T-helper 22 cell (primary cell): ENCODE measurements around the gene DOK6.
A peak's percentile ranks its signal among the peaks of the same experiment; 100 is the strongest.

Experiments
- DNase-seq: peaks from one replicate; pipeline ENCODE4 v3.0.0-alpha.2; 2020; ENCODE audit warnings: low read depth

The DOK6 gene

GRCh38 chr18:69435000-69435399 lies 34.3 kb downstream of the DOK6 start:
- DNase-seq, result no peak

GRCh38 chr18:69444221-69444620 lies 43.5 kb downstream of the DOK6 start:
- no peak for DNase-seq

DNA sequence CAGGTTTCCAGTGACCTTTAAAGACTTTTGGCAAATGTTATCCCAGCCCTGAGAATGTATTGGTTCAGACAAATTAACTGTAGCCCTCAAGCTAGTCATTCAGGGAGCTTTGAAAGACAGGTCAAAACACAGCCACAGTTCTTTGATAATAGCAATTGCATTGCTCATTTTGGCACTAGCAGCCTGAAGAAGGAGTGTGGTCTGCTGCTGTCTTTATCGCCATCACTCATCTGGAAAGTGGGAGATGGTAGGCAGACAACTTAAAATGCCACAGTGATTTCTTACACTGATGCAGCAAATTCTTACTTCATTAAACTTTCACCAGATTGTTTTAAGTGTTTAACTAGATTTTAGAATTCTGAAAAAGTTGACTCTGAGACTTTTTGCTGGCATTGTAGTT lies 47.2 kb downstream of the DOK6 start:
- no peak for DNase-seq

GRCh38 chr18:69455125-69455524 lies 54.4 kb downstream of the DOK6 start:
- DNase-seq, result no peak

GRCh38 chr18:69469444-69469919 lies 68.8 kb downstream of the DOK6 start:
- peak; percentile 7 for DNase-seq

DNA sequence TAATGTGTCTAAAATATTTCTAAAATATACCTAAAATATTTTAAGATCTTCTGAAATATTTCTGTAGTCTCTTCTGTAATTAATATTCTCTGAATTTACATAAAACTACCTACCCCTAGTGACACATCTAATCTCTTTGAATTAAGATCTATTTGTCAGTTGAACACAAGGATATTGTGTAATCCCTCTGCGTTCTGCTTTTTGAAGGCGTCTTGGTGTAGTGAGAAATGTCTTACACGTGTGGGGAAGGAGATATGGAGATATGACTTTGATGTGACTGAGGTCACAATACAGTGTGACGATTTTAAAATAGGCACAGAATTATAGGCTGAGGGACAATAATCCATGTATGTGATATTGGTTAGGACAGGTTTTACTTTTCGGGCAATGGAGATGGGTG lies 79.8 kb downstream of the DOK6 start:
- no peak for DNase-seq

DNA sequence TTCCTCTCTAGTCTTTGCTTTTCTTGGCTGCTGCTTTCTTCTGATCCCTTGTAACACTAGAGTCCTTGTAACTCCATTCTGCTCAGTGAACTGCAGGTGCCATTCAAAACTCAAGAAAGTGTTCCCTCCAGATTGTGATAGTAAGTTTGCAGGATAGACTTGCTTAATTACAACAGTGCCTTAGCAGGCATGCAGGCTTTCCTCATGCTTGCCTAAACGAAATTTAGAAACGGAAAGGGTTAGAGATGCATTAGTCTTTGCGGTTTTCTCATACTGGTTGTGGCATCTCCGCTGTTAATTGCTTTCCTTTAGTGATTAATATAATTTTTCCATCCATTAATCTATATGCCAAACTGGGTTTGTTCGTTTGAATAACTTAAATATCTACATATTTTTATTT lies 82.9 kb downstream of the DOK6 start:
- no peak for DNase-seq

GRCh38 chr18:69484699-69485396 lies 84.2 kb downstream of the DOK6 start:
- DNase-seq, result no peak

DNA sequence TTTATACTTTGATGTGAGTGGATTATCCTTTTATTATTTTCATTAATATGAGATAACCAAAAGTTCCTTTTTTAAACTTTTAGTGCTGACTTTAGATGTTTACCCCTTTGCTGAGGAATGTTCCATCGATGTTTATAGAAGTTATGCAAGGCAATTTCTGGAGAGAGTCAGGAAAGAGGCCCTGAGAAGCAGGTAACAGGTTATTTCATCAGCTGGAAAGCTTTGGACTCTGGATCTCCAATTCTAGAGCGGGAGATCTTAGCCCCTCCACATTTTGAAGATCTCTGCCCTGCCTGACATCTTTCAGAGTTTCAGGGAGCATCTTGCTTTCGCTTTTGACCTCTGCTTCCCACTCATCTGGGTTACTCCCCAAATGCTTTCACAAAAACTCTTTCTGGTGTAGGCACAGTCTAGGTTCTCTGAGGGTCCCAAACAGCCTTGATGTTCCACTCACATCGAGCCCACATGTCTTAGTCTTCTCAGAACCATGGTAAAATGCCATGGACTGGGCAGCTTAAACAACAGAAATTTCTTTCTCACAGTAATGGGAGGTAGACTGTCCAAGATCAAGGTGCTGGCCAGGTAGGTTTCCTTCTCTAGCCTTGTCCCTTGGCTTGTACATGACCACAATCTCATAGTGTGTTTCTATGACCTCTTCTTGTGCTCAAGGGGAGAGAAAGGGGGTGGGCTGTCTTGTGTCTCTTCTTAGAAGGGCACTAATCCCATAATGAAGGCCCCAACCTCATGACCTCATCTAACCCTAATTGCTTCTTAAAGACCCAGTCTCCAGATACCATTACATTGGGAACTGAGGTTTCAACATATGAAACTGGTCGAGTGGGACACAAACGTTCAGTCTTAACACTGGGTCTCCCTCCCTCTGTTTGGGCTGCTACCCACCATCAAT lies 87.1 kb downstream of the DOK6 start:
- no peak for DNase-seq

- no peak for DNase-seq
These were observed 89.4 kb downstream of the DOK6 start for GRCh38 chr18:69490072-69490471.

DNA sequence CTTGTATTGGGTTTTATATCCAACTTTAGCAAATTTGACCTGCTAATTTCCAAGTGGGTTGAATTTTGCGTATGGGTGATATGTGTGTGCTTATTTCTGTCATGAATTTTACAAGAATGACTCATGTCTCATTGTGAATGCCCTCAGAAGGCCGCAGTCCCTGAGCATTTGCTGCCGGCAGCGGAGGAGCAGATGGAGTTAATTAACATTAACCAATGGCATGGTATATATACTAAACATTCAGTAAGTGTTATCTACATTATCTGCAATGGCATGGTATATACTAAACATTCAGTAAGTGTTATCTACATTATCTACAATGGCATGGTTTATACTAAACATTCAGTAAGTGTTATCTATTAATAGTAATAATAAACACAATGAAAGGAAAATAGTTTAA lies 90.1 kb downstream of the DOK6 start:
- no peak for DNase-seq

DNA sequence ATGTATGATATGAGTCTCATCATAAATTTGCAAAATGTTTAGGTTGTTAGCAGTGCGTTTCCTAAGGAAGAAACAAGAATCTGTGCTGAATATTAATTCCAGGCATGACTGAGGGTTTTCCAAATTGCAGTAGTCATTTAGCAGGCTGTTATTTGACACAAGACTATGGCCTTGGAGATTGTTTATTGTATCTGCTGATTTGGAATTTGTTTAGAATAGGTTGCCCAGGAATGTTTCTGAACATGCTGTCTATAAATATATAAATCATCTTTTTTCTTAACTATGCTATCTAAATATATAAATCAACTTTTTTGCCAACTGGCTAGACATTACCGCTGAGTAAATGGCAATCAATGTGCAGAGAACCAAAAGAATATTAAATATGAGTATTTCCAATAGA lies 90.9 kb downstream of the DOK6 start:
- DNase-seq, result no peak

DNA sequence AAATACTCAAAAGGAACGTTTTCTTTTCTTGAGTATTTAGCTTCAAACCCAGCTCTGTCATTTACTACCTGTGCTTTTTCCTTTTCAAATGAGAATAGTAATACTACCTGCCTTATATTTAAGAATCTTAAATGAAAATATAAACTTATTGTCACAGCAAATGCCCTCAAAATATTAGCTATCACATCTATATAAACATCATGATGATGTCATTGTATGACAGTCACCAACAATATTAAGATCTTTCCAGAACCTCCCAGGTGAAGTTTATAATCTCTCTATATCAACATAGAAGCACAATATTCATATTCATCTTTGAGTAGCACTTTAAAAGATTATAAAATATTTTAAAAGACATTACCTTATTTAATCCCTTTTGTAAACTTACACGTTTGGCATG lies 92.2 kb downstream of the DOK6 start:
- DNase-seq, result no peak

DNA sequence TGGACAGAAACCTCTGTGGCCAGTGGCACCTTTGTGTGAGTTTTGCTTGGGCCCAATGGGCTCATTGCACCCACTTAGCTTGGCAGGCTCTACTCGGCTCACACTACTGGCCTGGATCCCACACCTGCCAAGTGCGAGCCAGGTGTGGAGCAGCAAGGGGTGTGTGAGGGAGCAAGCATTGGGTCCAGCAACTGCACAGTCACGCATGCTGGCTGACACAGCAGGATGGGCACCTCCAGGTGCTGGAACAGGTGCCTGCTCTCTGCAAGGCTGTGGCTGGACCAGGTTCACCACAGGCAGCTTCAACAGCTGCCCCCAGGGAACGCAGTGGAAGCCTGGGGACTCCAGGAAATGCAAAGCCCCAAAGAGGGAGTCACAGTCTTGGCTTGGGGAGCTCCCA lies 94.2 kb downstream of the DOK6 start:
- DNase-seq, result no peak

DNA sequence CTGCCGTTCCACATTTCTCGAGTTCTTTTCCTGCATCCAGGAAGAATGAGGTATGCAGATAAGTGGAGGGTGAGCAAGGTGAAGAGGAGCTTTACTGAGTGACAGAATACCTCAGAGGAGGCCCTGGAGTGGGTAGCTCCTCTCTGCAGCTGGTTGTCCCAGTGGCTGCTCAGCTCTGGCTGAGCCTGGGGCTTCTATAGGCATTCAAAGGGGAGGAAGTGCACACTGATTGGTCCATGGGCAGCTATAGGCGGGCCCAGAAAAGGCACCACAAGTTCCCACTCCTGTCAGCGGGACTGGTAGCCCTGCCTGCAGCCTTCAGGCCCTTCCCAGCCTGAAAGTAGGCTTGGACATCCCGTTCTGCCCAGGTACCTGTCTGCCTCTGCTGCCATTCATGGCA lies 94.7 kb downstream of the DOK6 start:
- DNase-seq, result no peak

DNA sequence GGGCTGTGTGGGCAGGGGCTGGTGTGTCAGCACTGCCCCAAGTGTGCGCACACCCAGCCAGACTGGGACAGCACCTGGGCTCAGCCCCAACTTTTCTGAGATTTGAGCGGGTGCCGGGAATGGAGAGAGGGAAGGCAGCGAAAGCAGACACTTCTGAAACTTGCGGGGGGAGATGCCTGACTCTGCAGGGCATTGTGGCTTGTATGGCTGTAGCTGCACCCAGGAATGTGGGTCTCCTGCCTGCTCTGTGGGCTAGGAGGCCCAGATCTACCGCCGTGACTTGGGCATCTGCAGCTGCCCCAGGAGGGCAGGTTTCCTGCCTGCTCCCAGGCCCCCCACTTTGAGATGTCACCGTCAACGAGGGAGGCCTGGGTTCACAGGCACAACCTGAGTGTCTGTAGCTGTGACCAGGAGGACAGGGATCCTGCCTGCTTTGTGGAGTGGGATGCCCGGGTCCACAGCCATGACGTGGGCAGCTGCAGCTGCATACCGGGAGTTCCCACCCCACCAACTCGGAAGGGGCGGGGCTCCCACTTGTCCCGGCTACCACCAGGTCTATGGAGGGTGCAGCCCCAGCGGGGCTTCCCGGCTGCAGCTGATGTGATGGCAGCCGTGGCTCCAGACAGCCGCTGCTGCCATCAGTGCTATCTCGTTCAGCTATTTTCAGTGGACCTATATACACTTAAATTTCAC lies 95.3 kb downstream of the DOK6 start:
- no peak for DNase-seq

GRCh38 chr18:69518989-69519388 lies 118.3 kb downstream of the DOK6 start:
- no peak for DNase-seq

GRCh38 chr18:69523582-69523981 lies 122.9 kb downstream of the DOK6 start:
- DNase-seq, result no peak

GRCh38 chr18:69528435-69528834 lies 127.7 kb downstream of the DOK6 start:
- no peak for DNase-seq

DNA sequence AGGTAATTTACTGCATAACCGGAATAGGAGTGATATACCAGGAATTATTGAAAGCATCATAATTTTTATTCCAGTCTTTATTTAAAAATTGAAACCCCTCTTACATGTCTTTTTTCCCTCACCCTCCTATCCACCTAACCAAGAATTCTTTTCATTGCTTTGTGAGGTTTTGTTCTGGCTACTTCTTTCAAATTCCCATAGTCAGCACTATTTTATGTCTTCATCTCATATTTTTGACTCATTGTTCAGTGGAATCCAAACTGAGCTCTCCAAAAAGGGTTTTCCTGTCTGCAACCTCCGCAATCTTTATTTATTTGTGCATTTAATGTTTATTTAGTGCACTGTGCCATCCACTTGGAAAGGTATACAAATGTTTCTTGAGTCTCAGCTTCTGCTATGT lies 128.5 kb downstream of the DOK6 start:
- no peak for DNase-seq

DNA sequence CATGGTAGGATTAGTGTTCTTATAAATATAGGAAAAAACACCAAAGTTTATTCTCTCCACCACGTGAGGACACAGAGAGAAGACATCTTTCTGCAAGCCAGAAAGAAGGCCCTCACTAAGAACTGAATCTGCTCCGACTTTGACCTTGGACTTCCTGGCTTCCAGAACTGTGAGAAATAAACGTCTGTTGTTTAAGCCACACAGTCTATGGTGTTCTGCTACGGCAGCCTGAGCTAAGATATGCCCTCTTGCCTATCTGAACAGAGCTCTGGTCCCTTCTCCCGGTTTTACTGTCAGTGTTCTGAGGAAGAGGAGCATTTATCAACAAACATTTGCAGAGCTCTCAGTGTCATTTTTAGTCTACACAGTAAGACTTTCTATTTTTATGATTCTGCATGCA lies 131.3 kb downstream of the DOK6 start:
- DNase-seq, result no peak

- no peak for DNase-seq
These were observed 136.5 kb downstream of the DOK6 start for GRCh38 chr18:69537183-69537582.

DNA sequence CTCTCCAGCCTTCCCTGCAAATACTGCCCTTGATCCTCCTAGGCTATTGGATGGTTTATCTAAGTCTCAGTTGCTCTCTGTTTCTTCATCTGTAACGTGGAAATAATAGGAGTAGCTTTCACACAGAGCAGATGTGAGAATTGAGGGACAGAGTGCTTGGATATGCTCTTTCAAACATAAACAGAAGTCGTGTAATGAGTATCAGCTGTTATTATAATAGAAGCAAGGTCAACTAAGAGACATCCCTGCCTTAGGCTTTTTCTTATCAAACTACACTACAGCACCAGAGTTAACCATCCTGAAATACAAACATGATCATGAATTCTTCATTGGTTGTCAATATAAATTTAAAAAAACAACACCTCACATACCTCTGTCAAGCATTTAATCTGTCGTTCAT lies 138.2 kb downstream of the DOK6 start:
- DNase-seq, result no peak
